ENCODE results near the gene PRPH2.

- no peak for TF ChIP-seq RCOR1 (IDR thresholded peaks at IDR 0.05; ENCODE audit: low read length)
- no peak for TF ChIP-seq JUND (IDR thresholded peaks at IDR 0.05)
- no peak for TF ChIP-seq CTCF (IDR thresholded peaks at IDR 0.05)
- TF ChIP-seq REST (IDR thresholded peaks at IDR 0.05; ENCODE audit: low read depth, low read length), result no peak
- no peak for TF ChIP-seq RAD21 (IDR thresholded peaks at IDR 0.05; ENCODE audit: low read length)
- no peak for TF ChIP-seq USF1 (IDR thresholded peaks at IDR 0.05; ENCODE audit: borderline replicate concordance, low read depth)
- no peak for TF ChIP-seq EZH2phosphoT487 (IDR thresholded peaks at IDR 0.05; ENCODE audit: borderline replicate concordance, low read depth)
- TF ChIP-seq RFX5 (IDR thresholded peaks at IDR 0.05; ENCODE audit: low read length), result no peak
- TF ChIP-seq MXI1 (IDR thresholded peaks at IDR 0.05; ENCODE audit: low read depth, low read length), result no peak
- TF ChIP-seq RXRA (IDR thresholded peaks at IDR 0.05; ENCODE audit: borderline replicate concordance, low read depth), result no peak
These were observed 57.7 kb downstream of the PRPH2 start for GRCh38 chr6:42664718-42665117.

Data from SK-N-SH (cell line).